OCI-LY3 (cell line): ENCODE data around the gene ZMYND8.

Experiments used
- CTCF ChIP-seq: fragments of 200-600, 300-600 bp; sonication (generic); IDR thresholded peaks from 2 replicates; pipeline ENCODE4 v1.5.1; 2014; ENCODE audit warnings: antibody characterized with exemption, low read length, low read depth
- EZH2phosphoT487 ChIP-seq: fragments of 200-600 bp; shearing (Covaris generic); IDR thresholded peaks from 2 replicates; pipeline ENCODE4 v1.6.1; 2018; ENCODE audit warnings: antibody characterized with exemption, mixed run types, low read depth

GRCh38 chr20:47318586-47319516 lies 37.6 kb downstream of the ZMYND8 start:
- TF ChIP-seq EZH2phosphoT487 (no peak), CTCF (no peak)
